ENCODE measurements around the gene CDC42BPA. TPM values are rescaled to one million over a fixed set of nuclear protein-coding genes. Genes with fewer than 3 reads are reported as not detected.

The CDC42BPA gene
- total and polyA plus RNA-seq, 2 donors, result 3.7 to 3.9 TPM

- Histone ChIP-seq H3K27me3 (ENCODE audit: control insufficient read depth in 2 of 2, insufficient read depth in 1 of 2, low read length in 1 of 2) (no peaks in the 10 kb centered on the region), H3K4me1 (ENCODE audit: control insufficient read depth in 2 of 2, insufficient read depth in 2 of 2, low read length in 2 of 2) (no peaks in the 10 kb centered on the region), H3K27ac (ENCODE audit: low read depth in 1 of 2, low read length in 1 of 2) (no peak overlapping the region), H3K36me3 (ENCODE audit: control insufficient read depth in 2 of 2, insufficient read depth in 2 of 2, low read length in 1 of 2) (no peaks in the 10 kb centered on the region), H3K4me3 (ENCODE audit: low read length in 2 of 2) (no peak overlapping the region), H3K9me3 (ENCODE audit: control insufficient read depth in 2 of 2, insufficient read depth in 1 of 2, low read length in 1 of 2) (no peaks in the 10 kb centered on the region)
- no peak for DNase-seq (ENCODE audit: low read depth in 6 of 9, low spot score in 9 of 9)
- 95% methylated on average over 2 of the region's 2 CpGs for WGBS
These were observed 144.1 kb downstream of the CDC42BPA start for GRCh38 chr1:227174164-227174563.

- H3K4me3 ChIP-seq (ENCODE audit: low read length in 2 of 2), result no peak overlapping the region
- no peaks in the 10 kb centered on the region for H3K27me3 ChIP-seq (ENCODE audit: control insufficient read depth in 2 of 2, insufficient read depth in 1 of 2, low read length in 1 of 2)
- H3K9me3 ChIP-seq (ENCODE audit: control insufficient read depth in 2 of 2, insufficient read depth in 1 of 2, low read length in 1 of 2), result no peaks in the 10 kb centered on the region
- H3K36me3 ChIP-seq (ENCODE audit: control insufficient read depth in 2 of 2, insufficient read depth in 2 of 2, low read length in 1 of 2), result no peaks in the 10 kb centered on the region
- no peak overlapping the region for H3K27ac ChIP-seq (ENCODE audit: low read depth in 1 of 2, low read length in 1 of 2)
- no peaks in the 10 kb centered on the region for H3K4me1 ChIP-seq (ENCODE audit: control insufficient read depth in 2 of 2, insufficient read depth in 2 of 2, low read length in 2 of 2)
- DNase-seq (ENCODE audit: low read depth in 6 of 9, low spot score in 9 of 9), result no peak
- WGBS, result 95% methylated on average over 3 of the region's 3 CpGs
These were observed 147.7 kb downstream of the CDC42BPA start for GRCh38 chr1:227170361-227171166.

- H3K36me3 ChIP-seq (ENCODE audit: control insufficient read depth in 2 of 2, insufficient read depth in 2 of 2, low read length in 1 of 2), result no peaks in the 10 kb centered on the region
- H3K9me3 ChIP-seq (ENCODE audit: control insufficient read depth in 2 of 2, insufficient read depth in 1 of 2, low read length in 1 of 2), result no peaks in the 10 kb centered on the region
- no peak overlapping the region for H3K27ac ChIP-seq (ENCODE audit: low read depth in 1 of 2, low read length in 1 of 2)
- no peaks in the 10 kb centered on the region for H3K4me1 ChIP-seq (ENCODE audit: control insufficient read depth in 2 of 2, insufficient read depth in 2 of 2, low read length in 2 of 2)
- H3K27me3 ChIP-seq (ENCODE audit: control insufficient read depth in 2 of 2, insufficient read depth in 1 of 2, low read length in 1 of 2), result no peaks in the 10 kb centered on the region
- no peak overlapping the region for H3K4me3 ChIP-seq (ENCODE audit: low read length in 2 of 2)
- no peak for DNase-seq (ENCODE audit: low read depth in 6 of 9, low spot score in 9 of 9)
These were observed 148.9 kb downstream of the CDC42BPA start for GRCh38 chr1:227169343-227169742.

GRCh38 chr1:227167276-227168101, 150.8 kb downstream of the CDC42BPA start:
- 64% methylated on average over 2 of the region's 2 CpGs for WGBS
- Histone ChIP-seq H3K27me3 (ENCODE audit: control insufficient read depth in 2 of 2, insufficient read depth in 1 of 2, low read length in 1 of 2) (no peaks in the 10 kb centered on the region), H3K27ac (ENCODE audit: low read depth in 1 of 2, low read length in 1 of 2) (no peak overlapping the region), H3K36me3 (ENCODE audit: control insufficient read depth in 2 of 2, insufficient read depth in 2 of 2, low read length in 1 of 2) (no peaks in the 10 kb centered on the region), H3K4me1 (ENCODE audit: control insufficient read depth in 2 of 2, insufficient read depth in 2 of 2, low read length in 2 of 2) (no peaks in the 10 kb centered on the region), H3K4me3 (ENCODE audit: low read length in 2 of 2) (no peak overlapping the region), H3K9me3 (ENCODE audit: control insufficient read depth in 2 of 2, insufficient read depth in 1 of 2, low read length in 1 of 2) (no peaks in the 10 kb centered on the region)
- no peak for DNase-seq (ENCODE audit: low read depth in 6 of 9, low spot score in 9 of 9)

GRCh38 chr1:227166559-227166958, 151.7 kb downstream of the CDC42BPA start:
- WGBS, result 94% methylated on average over 1 of the region's 1 CpG
- Histone ChIP-seq H3K27ac (ENCODE audit: low read depth in 1 of 2, low read length in 1 of 2) (no peak overlapping the region), H3K4me1 (ENCODE audit: control insufficient read depth in 2 of 2, insufficient read depth in 2 of 2, low read length in 2 of 2) (no peaks in the 10 kb centered on the region), H3K27me3 (ENCODE audit: control insufficient read depth in 2 of 2, insufficient read depth in 1 of 2, low read length in 1 of 2) (no peaks in the 10 kb centered on the region), H3K4me3 (ENCODE audit: low read length in 2 of 2) (no peak overlapping the region), H3K36me3 (ENCODE audit: control insufficient read depth in 2 of 2, insufficient read depth in 2 of 2, low read length in 1 of 2) (no peaks in the 10 kb centered on the region), H3K9me3 (ENCODE audit: control insufficient read depth in 2 of 2, insufficient read depth in 1 of 2, low read length in 1 of 2) (no peaks in the 10 kb centered on the region)
- DNase-seq (ENCODE audit: low read depth in 6 of 9, low spot score in 9 of 9), result no peak

- Histone ChIP-seq H3K27me3 (ENCODE audit: control insufficient read depth in 2 of 2, insufficient read depth in 1 of 2, low read length in 1 of 2) (no peaks in the 10 kb centered on the region), H3K36me3 (ENCODE audit: control insufficient read depth in 2 of 2, insufficient read depth in 2 of 2, low read length in 1 of 2) (no peaks in the 10 kb centered on the region), H3K9me3 (ENCODE audit: control insufficient read depth in 2 of 2, insufficient read depth in 1 of 2, low read length in 1 of 2) (no peaks in the 10 kb centered on the region), H3K27ac (ENCODE audit: low read depth in 1 of 2, low read length in 1 of 2) (no peak overlapping the region), H3K4me3 (ENCODE audit: low read length in 2 of 2) (no peak overlapping the region), H3K4me1 (ENCODE audit: control insufficient read depth in 2 of 2, insufficient read depth in 2 of 2, low read length in 2 of 2) (no peaks in the 10 kb centered on the region)
- no peak for DNase-seq (ENCODE audit: low read depth in 6 of 9, low spot score in 9 of 9)
- WGBS, result 48% methylated on average over 2 of the region's 2 CpGs
These were observed 156.8 kb downstream of the CDC42BPA start for GRCh38 chr1:227161470-227161869.

GRCh38 chr1:227156520-227156919, 161.8 kb downstream of the CDC42BPA start:
- no peaks in the 10 kb centered on the region for H3K4me1 ChIP-seq (ENCODE audit: control insufficient read depth in 2 of 2, insufficient read depth in 2 of 2, low read length in 2 of 2)
- DNase-seq (ENCODE audit: low read depth in 6 of 9, low spot score in 9 of 9), result no peak
- no peak overlapping the region for H3K4me3 ChIP-seq (ENCODE audit: low read length in 2 of 2)
- H3K36me3 ChIP-seq (ENCODE audit: control insufficient read depth in 2 of 2, insufficient read depth in 2 of 2, low read length in 1 of 2), result no peaks in the 10 kb centered on the region
- H3K27me3 ChIP-seq (ENCODE audit: control insufficient read depth in 2 of 2, insufficient read depth in 1 of 2, low read length in 1 of 2), result no peaks in the 10 kb centered on the region
- 96% methylated on average over 3 of the region's 3 CpGs for WGBS
- no peak overlapping the region for H3K27ac ChIP-seq (ENCODE audit: low read depth in 1 of 2, low read length in 1 of 2)
- no peaks in the 10 kb centered on the region for H3K9me3 ChIP-seq (ENCODE audit: control insufficient read depth in 2 of 2, insufficient read depth in 1 of 2, low read length in 1 of 2)

GRCh38 chr1:227155688-227156087, 162.6 kb downstream of the CDC42BPA start:
- no peak for DNase-seq (ENCODE audit: low read depth in 6 of 9, low spot score in 9 of 9)
- no peaks in the 10 kb centered on the region for H3K9me3 ChIP-seq (ENCODE audit: control insufficient read depth in 2 of 2, insufficient read depth in 1 of 2, low read length in 1 of 2)
- no peak overlapping the region for H3K27ac ChIP-seq (ENCODE audit: low read depth in 1 of 2, low read length in 1 of 2)
- no peaks in the 10 kb centered on the region for H3K27me3 ChIP-seq (ENCODE audit: control insufficient read depth in 2 of 2, insufficient read depth in 1 of 2, low read length in 1 of 2)
- no peaks in the 10 kb centered on the region for H3K36me3 ChIP-seq (ENCODE audit: control insufficient read depth in 2 of 2, insufficient read depth in 2 of 2, low read length in 1 of 2)
- WGBS, result 98% methylated on average over 4 of the region's 4 CpGs
- no peaks in the 10 kb centered on the region for H3K4me1 ChIP-seq (ENCODE audit: control insufficient read depth in 2 of 2, insufficient read depth in 2 of 2, low read length in 2 of 2)
- H3K4me3 ChIP-seq (ENCODE audit: low read length in 2 of 2), result no peak overlapping the region

- H3K9me3 ChIP-seq (ENCODE audit: control insufficient read depth in 2 of 2, insufficient read depth in 1 of 2, low read length in 1 of 2), result no peaks in the 10 kb centered on the region
- H3K27me3 ChIP-seq (ENCODE audit: control insufficient read depth in 2 of 2, insufficient read depth in 1 of 2, low read length in 1 of 2), result no peaks in the 10 kb centered on the region
- no peak overlapping the region for H3K4me3 ChIP-seq (ENCODE audit: low read length in 2 of 2)
- no peaks in the 10 kb centered on the region for H3K4me1 ChIP-seq (ENCODE audit: control insufficient read depth in 2 of 2, insufficient read depth in 2 of 2, low read length in 2 of 2)
- DNase-seq (ENCODE audit: low read depth in 6 of 9, low spot score in 9 of 9), result no peak
- no peaks in the 10 kb centered on the region for H3K36me3 ChIP-seq (ENCODE audit: control insufficient read depth in 2 of 2, insufficient read depth in 2 of 2, low read length in 1 of 2)
- WGBS, result 95% methylated on average over 2 of the region's 2 CpGs
- no peak overlapping the region for H3K27ac ChIP-seq (ENCODE audit: low read depth in 1 of 2, low read length in 1 of 2)
These were observed 163.3 kb downstream of the CDC42BPA start for GRCh38 chr1:227155004-227155403.
